ENCODE measurements around the gene HBEGF.

The HBEGF gene

DNA sequence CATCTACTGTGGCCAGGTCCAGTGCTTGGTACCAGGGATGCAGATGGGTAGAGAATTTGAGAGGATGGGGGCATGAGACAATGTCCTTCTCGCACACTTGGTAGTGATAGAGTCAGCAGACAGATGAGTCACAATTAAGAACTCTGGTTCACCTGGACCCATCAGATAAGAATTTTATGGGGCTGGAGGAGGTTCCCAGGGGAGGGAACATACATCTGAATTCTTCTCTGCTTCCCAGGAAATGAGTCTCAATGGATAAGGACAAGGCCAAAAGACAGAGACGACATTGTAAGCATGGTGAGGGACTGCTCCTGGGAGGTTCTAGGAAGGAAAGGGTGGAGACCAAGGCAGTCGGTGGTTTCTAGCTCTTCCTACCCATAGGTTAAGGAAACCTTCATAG is 18.9 kb upstream of the HBEGF start:
- no peak for ATAC-seq
- TF ChIP-seq ZNF8 (CRISPR knock-in tag; IDR thresholded peaks at IDR 0.05), result no peak
- TF ChIP-seq ZC3H10 (CRISPR knock-in tag; IDR thresholded peaks at IDR 0.05), result no peak
- TF ChIP-seq TCF4 (CRISPR knock-in tag; IDR thresholded peaks at IDR 0.05; ENCODE audit: borderline replicate concordance), result no peak
- no peak for TF ChIP-seq GLIS3 (CRISPR knock-in tag; IDR thresholded peaks at IDR 0.05)
- no peak for TF ChIP-seq ISL1 (CRISPR knock-in tag; IDR thresholded peaks at IDR 0.05)
- no peak for TF ChIP-seq ZFP3 (CRISPR knock-in tag; IDR thresholded peaks at IDR 0.05)

DNA sequence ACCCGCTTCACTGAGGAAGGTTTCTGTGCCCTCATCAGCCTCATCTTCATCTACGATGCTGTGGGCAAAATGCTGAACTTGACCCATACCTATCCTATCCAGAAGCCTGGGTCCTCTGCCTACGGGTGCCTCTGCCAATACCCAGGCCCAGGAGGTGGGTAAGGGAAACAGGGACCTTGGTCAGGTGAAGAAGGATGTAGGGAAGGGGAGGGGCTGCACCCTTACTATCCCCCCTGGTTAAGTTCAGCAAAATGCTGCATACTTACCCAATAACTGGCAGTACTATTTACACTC is 18.0 kb upstream of the HBEGF start:
- TF ChIP-seq ESRRG (CRISPR knock-in tag; IDR thresholded peaks at IDR 0.05), result no peak
- TF ChIP-seq ZFP30 (CRISPR knock-in tag; IDR thresholded peaks at IDR 0.05), result no peak
- TF ChIP-seq PPARA (CRISPR knock-in tag; IDR thresholded peaks at IDR 0.05; ENCODE audit: borderline replicate concordance), result no peak
- TF ChIP-seq ZFP3 (CRISPR knock-in tag; IDR thresholded peaks at IDR 0.05), result no peak
- TF ChIP-seq, protein P1, sequence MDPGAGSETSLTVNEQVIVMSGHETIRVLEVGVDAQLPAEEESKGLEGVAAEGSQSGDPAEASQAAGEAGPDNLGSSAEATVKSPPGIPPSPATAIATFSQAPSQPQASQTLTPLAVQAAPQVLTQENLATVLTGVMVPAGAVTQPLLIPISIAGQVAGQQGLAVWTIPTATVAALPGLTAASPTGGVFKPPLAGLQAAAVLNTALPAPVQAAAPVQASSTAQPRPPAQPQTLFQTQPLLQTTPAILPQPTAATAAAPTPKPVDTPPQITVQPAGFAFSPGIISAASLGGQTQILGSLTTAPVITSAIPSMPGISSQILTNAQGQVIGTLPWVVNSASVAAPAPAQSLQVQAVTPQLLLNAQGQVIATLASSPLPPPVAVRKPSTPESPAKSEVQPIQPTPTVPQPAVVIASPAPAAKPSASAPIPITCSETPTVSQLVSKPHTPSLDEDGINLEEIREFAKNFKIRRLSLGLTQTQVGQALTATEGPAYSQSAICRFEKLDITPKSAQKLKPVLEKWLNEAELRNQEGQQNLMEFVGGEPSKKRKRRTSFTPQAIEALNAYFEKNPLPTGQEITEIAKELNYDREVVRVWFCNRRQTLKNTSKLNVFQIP (CRISPR knock-in tag; IDR thresholded peaks at IDR 0.05; ENCODE audit: borderline replicate concordance, low read depth), result no peak
- no peak for ATAC-seq

DNA sequence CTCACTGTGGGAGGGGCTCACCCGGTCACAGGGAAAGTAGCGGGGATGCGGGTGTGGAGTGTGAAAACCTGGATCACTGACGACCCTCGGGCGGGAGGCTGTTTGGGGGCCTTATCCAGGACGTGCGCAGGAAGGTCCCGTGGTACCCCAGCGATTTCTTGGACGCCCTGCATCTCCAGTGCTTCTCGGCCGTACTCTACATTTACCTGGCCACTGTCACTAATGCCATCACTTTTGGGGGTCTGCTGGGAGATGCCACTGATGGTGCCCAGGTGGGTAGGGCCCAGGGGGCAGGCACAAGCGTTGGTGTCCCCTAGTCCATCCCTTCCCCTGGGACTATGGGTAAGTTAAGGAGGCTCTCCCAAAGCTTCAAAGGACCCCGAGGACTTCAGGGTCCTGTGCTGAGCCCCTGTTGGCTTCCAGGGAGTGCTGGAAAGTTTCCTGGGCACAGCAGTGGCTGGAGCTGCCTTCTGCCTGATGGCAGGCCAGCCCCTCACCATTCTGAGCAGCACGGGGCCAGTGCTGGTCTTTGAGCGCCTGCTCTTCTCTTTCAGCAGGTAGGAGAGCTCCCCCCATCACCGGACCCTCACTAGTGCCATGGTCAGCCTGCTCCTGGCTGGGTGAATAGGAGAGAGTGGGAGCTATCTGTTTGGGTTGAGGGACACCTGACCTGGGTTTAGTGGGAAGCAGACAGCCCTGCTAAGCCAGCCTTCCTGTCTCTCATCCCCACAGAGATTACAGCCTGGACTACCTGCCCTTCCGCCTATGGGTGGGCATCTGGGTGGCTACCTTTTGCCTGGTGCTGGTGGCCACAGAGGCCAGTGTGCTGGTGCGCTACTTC is 17.4 kb upstream of the HBEGF start:
- TF ChIP-seq, protein P2, sequence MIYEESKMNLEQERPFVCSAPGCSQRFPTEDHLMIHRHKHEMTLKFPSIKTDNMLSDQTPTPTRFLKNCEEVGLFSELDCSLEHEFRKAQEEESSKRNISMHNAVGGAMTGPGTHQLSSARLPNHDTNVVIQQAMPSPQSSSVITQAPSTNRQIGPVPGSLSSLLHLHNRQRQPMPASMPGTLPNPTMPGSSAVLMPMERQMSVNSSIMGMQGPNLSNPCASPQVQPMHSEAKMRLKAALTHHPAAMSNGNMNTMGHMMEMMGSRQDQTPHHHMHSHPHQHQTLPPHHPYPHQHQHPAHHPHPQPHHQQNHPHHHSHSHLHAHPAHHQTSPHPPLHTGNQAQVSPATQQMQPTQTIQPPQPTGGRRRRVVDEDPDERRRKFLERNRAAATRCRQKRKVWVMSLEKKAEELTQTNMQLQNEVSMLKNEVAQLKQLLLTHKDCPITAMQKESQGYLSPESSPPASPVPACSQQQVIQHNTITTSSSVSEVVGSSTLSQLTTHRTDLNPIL (CRISPR knock-in tag; IDR thresholded peaks at IDR 0.05; ENCODE audit: low read depth), result no peak
- TF ChIP-seq, protein P3, sequence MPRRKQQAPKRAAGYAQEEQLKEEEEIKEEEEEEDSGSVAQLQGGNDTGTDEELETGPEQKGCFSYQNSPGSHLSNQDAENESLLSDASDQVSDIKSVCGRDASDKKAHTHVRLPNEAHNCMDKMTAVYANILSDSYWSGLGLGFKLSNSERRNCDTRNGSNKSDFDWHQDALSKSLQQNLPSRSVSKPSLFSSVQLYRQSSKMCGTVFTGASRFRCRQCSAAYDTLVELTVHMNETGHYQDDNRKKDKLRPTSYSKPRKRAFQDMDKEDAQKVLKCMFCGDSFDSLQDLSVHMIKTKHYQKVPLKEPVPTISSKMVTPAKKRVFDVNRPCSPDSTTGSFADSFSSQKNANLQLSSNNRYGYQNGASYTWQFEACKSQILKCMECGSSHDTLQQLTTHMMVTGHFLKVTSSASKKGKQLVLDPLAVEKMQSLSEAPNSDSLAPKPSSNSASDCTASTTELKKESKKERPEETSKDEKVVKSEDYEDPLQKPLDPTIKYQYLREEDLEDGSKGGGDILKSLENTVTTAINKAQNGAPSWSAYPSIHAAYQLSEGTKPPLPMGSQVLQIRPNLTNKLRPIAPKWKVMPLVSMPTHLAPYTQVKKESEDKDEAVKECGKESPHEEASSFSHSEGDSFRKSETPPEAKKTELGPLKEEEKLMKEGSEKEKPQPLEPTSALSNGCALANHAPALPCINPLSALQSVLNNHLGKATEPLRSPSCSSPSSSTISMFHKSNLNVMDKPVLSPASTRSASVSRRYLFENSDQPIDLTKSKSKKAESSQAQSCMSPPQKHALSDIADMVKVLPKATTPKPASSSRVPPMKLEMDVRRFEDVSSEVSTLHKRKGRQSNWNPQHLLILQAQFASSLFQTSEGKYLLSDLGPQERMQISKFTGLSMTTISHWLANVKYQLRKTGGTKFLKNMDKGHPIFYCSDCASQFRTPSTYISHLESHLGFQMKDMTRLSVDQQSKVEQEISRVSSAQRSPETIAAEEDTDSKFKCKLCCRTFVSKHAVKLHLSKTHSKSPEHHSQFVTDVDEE (CRISPR knock-in tag; IDR thresholded peaks at IDR 0.05), result no peak
- TF ChIP-seq OSR1 (CRISPR knock-in tag; IDR thresholded peaks at IDR 0.05) (no peak), PPARA (CRISPR knock-in tag; IDR thresholded peaks at IDR 0.05; ENCODE audit: borderline replicate concordance) (no peak), TCF4 (CRISPR knock-in tag; IDR thresholded peaks at IDR 0.05; ENCODE audit: borderline replicate concordance) (no peak), CSDC2 (CRISPR knock-in tag; IDR thresholded peaks at IDR 0.05) (no peak), ZNF565 (CRISPR knock-in tag; conservative IDR thresholded peaks at IDR 0.05; ENCODE audit: low read depth) (no peak), ZNF8 (CRISPR knock-in tag; IDR thresholded peaks at IDR 0.05) (no peak), ZNF70 (CRISPR knock-in tag; IDR thresholded peaks at IDR 0.05) (no peak), RARB (CRISPR knock-in tag; IDR thresholded peaks at IDR 0.05) (no peak)
- TF ChIP-seq, protein P4, sequence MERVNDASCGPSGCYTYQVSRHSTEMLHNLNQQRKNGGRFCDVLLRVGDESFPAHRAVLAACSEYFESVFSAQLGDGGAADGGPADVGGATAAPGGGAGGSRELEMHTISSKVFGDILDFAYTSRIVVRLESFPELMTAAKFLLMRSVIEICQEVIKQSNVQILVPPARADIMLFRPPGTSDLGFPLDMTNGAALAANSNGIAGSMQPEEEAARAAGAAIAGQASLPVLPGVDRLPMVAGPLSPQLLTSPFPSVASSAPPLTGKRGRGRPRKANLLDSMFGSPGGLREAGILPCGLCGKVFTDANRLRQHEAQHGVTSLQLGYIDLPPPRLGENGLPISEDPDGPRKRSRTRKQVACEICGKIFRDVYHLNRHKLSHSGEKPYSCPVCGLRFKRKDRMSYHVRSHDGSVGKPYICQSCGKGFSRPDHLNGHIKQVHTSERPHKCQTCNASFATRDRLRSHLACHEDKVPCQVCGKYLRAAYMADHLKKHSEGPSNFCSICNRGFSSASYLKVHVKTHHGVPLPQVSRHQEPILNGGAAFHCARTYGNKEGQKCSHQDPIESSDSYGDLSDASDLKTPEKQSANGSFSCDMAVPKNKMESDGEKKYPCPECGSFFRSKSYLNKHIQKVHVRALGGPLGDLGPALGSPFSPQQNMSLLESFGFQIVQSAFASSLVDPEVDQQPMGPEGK (CRISPR knock-in tag; IDR thresholded peaks at IDR 0.05; ENCODE audit: borderline replicate concordance), result no peak
- ATAC-seq, result no peak

DNA sequence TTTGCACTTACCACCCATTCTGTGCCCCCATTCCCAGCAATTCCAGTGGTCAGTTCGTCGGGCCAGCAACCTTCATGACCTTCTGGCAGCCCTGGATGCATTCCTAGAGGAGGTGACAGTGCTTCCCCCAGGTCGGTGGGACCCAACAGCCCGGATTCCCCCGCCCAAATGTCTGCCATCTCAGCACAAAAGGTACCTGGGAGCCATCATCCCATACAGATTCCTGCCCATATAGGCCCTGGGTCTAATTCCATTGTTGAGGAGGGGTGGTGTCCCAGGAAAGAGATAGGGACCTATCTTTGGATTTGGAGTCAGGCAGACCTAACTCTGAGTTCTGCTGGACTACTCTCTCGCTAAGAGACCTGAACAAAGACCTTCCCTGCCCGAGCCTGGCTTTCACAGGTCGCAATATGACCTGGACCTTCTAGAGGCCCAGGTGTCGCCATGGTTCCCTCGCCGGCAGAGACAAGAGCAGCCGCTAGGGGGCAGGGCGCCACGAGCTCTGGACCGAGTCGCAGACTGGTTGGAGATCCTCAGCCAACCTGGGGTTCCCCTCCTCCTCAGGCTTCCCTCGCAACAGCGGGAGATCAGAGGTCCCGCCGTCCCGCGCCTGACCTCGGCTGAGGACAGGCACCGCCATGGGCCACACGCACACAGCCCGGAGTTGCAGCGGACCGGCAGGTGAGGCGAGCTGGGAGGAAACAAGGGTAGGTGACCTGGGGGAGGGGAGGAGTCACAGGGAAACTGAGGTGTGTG is 16.6 kb upstream of the HBEGF start:
- ATAC-seq, result peak; percentile 89

More for the DNA sequence above, 16.6 kb upstream of the HBEGF start:
- TF ChIP-seq ZNF8 (CRISPR knock-in tag; IDR thresholded peaks at IDR 0.05) (no peak), BACH2 (CRISPR knock-in tag; IDR thresholded peaks at IDR 0.05; ENCODE audit: borderline replicate concordance) (no peak), ZFP3 (CRISPR knock-in tag; IDR thresholded peaks at IDR 0.05) (no peak), OSR1 (CRISPR knock-in tag; IDR thresholded peaks at IDR 0.05) (no peak)
